Stimulated activated CD8-positive, alpha-beta memory T cell treated with anti-CD3 and anti-CD28 coated beads, Interleukin-15, amount 100 ng/mL, for 1 hour (primary cell): Measurements from ENCODE around the gene ADAM8.
"Not testable (repeated sequence)": the region's sequence is repeated elsewhere in the genome, so short reads cannot be mapped to it uniquely, and the experiment has no call there.

Source experiments
- DNase-seq: peaks from one replicate; pipeline ENCODE4 v3.0.0-alpha.2; 2020; ENCODE audit warnings: low read depth

ADAM8 gene

DNA sequence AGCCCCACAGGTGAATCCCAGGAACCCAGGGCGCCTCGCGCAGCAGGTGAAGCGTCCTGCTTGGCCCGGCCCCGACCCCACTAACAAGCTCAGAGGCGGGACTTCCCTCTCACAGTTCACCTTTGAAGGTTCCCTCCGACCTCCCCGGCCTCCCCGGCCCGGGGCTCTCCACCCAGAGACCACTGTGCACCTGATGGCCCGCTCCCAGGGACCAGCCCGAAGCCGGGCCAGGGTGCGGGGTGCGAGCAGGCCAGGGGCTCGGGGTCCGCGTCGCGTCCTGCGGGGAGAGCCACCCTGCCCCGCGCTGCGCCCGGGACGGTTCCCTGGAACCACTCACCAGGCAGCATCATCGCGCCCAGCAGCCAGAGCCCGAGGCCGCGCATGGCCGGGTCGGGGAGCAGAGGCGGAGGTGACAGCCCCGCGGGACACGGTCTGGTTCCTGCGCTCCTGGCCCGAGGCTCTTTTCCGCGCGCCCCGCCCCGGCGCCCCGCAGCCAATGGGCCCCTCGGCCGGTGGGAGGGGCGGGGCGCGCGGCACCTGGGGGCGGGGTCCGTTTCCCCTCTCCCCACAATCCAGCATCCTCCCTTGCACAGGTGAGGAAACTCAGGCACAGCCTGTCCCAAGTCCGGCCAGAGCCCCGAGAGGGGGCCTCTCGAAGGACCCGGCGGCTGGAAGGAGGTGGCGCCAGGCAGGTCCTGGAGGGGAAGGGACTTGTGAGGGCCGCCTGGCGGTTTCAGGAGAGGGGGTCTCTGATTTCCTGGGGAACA is at the start of gene ADAM8:
ADAM8 (minus strand) TSS at position 434 of the 767 bp plus-strand sequence; CDS start at position 383, 51 bp downstream.
- DNase-seq: peak; percentile 34

DNA sequence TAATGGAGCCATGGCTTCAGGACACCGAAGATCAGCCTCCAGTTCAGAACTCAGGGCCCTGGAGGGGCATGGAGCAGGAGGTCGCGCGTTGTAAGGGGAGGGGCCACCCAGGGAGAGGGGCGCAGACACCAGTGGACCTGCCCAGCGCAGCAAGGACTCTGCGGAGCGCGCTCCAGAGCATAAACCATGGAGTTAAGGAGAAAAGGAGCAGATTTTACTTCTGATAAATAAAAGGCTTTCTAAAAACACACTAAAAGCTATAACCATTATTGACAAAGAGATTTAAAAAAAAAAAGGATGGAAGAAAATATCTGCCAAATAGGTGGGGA is 49.5 kb upstream of the ADAM8 start:
- no peak for DNase-seq

DNA sequence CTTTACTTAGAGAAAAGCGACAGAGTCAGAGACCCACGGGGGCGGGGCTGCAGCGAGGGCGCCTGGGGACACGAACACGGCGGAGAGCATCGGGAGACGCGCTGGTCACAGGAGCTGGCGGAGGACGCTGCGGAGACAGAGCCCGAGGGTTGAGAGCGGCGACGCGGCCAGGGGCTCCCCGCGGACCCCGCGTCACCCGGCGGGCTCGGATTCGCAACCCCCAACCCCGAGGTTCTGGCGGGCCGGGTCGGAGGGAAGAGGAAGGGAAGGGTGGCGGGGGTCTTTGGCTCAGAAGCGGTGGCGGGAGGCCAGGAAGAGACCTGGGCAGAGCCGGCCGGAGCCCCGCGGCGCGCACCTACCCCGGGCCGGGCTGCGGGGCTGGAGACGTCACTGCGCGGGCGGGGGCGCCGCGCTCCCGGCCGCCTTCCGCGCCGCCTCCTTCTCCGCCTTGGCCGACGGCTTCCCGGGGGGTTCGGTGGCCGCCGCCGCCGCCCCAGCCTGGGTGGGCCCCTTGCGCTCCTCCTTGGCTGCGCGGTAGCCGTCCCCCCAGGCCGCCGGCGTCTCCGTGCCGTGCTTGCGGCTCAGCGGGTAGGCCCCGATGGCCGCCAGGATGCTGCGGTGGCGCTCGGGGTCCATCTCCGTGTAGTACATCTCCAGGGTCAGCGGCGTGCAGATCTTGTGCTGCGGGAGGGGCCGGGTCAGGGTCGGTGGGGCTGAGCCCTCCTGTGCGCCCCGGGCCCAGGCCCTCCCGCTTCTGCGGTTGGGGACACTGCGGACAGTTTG is 49.0 kb upstream of the ADAM8 start:
- no peak for DNase-seq

DNA sequence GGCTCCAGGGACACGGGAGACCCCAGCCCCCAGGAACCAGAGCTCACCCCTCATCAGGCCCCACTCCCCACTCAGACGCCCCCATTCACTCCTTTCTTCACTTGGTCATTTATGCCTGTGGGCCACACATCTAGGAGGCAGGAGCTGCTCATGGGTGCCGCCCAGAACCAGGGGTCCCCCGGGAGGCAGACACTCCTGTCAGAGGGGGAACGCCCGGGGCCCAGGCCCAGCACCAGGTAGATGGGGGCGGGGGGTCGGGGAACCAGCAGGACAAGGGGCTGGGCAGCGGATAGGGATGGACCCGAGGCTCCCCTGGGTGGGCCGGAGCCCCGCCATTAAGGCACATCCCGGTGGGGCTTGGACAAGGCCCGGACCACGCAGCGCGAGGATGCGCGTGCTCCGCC is 48.2 kb upstream of the ADAM8 start:
- DNase-seq: no peak

DNA sequence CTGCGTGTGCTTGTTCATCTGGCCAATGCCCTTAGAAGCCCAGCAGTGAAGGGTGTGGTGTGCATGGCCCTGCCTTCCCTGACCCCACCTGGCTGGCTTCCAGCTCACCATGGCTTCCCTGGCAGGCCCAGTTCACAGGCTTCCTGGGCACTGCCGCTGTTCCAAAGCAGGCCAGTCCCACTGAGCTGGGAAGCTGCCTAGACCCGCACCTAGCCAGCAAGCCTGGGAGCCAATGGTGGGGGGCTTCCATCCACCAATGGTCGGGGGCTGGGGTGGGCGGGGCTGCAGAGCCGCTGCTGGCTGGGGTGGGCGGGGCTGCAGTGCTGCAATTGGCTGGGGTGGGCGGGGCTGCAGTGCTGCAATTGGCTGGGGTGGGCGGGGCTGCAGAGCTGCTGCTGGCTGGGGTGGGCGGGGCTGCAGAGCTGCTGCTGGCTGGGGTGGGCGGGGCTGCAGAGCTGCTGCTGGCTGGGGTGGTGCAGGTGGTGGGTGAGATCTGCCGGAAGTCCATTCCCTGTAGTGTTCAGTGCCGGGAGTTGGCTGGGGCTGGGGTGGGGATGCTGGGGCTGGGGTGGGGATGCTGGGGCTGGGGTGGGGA is 47.6 kb upstream of the ADAM8 start:
- DNase-seq: peak; percentile 22

DNA sequence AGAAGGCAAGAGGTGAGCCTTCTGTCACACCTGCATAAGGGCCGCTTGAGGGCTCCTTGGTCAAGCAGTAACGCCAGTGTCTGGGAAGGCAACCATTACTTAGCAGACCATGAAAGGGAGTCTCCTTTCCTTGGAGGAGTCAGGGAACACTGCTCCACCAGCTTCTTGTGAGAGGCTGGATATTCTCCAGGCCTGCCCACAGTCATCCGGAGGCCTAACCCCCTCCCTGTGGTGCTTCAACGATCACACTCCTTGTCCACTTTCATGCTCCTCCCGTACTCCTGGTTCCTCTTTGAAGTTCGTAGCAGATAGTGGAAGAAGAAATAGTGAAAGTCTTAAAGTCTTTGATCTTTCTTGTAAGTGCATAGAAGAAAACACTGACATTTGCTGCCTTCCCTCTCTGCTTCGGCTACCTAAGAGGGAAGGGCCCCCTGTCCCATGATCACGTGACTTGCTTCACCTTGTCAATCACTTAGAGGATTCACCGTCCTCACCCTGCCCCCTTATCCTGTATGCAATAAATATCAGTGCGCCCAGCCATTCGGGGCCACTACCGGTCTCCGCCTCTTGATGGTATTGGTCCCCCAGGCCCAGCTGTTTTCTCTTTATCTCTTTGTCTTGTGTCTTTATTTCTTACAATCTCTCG is 45.5 kb upstream of the ADAM8 start:
- DNase-seq: not testable (repeated sequence)

DNA sequence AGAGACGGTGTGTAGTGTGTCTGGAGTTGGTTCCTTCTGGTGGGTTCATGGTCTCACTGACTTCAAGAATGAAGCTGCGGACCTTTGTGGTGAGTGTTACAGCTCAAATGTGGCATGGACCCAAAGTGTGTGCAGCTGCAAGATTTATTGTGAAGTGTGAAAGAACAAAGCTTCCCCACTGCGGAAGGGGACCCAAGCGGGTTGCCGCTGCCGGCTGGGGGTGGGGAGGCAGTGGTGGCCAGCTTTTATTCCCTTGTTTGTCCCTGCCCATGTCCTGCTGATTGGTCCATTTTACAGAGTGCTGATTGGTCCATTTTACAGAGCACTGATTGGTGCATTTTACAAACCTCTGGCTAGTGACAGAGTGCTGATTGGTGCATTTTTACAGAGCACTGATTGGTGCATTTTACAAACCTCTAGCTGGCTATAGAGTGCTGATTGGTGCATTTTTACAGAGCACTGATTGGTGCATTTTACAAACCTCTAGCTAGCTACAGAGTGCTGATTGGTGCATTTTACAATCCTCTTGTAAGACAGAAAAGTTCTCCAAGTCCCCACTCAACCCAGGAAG is 44.3 kb upstream of the ADAM8 start:
- DNase-seq: not testable (repeated sequence)

DNA sequence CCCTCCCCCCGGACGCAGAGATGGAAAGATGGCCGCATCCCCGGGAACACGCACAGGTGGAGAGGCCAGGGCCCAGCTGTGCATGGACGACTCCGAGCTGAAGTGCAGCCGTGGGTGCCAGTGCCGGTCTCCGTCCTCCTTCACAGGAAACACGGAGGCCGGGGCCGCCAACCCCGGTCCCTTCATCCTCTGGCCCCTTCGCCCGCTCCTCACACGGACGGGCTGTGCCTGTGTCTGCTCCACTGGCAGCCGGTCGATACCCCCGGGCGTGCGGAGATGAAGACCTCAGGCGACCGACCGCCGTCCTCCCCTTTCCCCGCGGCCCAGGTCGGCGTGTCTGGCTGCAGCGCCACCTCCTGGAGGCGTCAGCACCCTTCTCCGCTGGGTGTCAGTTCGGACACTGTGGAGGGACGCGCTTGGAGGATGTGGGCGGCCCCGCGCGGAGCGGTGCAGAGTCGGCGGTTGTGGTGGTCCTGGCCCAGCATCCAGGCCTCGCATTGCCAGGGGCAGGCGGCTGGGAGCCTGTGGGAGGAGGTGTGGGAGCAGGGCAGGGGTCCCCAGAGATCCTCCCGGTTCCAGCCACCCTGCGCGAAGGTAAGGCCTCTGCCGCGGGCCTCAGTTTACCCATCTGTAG is 41.9 kb upstream of the ADAM8 start:
- DNase-seq: peak; percentile 44

DNA sequence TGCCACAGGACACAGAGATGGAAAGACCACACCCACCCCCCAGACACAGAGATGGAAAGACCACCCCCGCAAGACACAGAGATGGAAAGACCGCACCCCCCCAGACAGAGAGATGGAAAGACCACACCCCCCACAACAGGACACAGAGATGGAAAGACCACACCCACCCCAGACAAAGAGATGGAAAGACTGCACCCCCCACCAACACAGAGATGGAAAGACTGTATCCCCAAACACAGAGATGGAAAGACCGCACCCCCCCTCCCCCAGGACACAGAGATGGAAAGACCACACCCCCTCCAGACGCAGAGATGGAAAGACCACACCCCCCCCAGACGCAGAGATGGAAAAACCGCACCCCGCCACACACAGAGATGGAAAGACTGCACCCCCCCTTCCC is 40.1 kb upstream of the ADAM8 start:
- DNase-seq: no peak

DNA sequence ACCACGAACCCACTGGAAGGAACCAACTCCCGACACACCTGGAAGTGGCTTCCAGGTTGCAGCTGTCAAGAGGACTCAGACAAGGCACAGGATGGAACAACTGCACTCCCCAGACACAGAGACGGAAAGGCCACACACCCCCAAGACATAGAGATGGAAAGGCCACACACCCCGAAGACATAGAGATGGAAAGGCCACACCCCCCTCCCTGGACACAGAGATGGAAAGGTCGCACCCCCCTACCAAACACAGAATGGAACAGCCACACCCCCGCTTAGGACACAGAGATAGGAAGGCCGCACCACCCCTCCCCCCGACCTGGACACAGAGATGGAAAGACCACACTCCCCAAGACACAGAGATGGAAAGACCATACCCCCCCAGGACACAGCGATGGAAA is 39.6 kb upstream of the ADAM8 start:
- no peak for DNase-seq

DNA sequence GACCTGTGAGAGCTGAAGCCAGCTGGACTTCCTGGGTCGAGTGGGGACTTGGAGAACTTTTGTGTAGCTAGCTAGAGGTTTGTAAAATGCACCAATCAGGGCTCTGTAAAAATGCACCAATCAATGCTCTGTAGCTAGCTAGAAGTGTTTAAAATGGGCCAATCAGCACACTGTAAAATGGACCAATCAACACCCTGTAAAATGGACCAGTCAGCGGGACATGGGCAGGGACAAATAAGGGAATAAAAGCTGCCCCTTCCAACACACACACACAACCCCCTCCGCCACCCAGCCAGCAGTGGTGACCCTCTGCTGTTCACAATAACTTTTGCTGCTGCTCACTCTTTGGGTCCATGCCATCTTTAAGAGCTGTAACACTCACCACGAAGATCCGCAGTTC is 39.2 kb upstream of the ADAM8 start:
- no peak for DNase-seq

DNA sequence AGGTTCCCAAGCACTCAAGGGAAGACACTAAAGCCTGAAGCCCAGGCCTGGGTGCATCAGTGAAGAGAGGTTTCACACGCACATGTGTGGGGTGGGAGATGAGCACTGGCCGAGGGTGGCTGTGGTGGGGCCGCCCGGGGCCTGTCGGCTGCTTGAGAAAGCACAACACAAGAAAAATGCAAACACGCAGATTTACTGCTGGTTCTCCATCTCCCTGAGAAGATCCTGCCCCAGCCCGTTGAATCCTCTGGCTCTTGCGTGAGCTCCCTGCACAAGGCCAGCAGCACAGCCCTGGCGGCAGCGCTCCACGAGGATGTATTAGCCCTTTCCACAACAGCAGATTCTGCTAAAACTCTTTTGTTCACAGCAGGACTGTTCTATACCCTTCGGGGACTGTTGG is 38.2 kb upstream of the ADAM8 start:
- DNase-seq: no peak

DNA sequence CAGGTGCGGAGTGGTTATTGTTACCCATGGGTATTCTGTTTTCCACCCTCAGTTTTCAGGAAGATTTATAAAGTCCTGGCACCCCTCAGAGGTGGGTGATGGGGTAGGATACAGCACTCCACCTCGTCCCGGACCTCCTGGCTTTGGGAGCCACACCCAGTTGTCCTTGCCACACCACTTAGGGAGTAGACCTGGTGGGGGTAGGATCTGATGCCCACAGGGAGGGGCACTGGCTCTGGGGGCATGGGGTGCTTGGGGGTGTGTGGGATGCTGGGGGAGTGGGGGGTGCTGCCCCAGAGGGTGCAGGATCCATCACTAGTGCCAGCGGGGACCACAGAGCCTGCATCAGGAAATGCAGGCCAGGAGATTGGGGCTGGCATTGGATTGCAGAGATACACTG is 36.5 kb upstream of the ADAM8 start:
- DNase-seq: no peak

DNA sequence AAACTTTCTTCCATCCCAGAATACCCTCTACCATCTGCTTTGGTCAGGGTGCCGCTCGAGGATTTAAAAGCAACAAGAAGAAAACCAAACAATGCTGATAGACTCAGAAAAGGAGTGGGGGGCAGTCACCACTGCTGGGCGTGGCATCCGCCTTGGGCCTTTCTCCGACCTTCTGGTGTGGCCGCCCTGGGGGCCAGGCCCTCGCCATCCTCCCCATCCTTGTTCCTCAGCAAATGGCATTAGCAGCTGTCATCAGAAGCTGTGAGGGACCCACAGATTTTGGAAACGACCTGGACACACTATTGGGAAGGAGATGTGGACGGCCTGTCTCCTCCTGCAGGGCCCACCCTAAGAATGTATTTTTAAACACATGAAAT is 36.1 kb upstream of the ADAM8 start:
- no peak for DNase-seq

DNA sequence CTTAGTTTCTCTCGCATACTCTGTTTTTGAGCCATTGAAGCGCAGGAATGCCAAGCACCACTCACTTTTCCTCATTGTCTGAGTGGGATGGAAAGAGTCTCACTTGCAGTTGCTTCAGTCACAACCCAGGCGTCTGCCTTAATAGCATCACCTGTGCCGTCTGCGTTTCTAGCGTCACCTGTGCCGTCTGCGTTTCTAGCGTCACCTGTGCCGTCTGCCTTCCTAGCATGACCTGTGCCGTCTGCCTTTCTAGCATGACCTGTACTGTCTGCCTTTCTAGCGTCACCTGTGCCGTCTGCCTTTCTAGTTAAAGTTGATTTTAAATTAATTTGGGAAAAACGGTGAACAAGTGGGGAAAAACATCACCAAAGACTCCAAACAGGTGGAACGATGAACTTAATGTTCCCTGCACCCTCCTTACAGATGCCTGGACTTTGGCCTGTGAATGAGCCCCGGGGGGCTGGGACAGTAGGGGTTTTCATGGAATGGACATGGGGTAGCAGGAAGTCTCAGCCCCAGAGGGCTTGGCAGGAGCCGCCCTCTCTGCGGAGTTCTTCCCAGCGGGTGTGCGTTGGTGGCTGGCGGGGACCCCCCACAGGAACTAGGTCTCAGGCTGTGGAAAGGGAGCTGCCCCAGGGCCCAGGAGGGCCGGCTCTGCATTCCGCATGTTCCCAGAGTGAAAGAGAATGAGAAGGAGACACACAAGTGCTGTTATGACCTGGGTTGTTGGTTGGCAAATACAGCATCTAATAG is 35.5 kb upstream of the ADAM8 start:
- no peak for DNase-seq

DNA sequence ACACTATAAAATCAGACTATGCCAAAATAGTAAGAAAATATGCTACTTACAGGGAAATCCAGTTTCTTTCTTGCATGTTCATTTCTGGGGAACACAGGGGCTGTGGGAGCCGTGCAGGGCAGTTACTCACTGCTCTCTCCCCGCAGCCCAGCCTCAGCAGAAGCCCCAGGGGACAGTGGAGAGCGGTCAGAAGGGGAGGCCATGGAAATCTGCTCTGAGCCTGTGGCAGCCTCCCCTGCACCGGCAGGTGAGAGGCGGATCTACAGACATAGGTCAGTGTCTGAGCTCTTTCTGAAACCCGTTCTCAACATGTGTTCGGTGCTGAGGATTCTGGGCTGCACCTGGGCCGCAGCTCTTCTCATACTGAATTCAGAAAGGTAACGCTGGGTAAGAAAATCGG is 34.9 kb upstream of the ADAM8 start:
- no peak for DNase-seq

DNA sequence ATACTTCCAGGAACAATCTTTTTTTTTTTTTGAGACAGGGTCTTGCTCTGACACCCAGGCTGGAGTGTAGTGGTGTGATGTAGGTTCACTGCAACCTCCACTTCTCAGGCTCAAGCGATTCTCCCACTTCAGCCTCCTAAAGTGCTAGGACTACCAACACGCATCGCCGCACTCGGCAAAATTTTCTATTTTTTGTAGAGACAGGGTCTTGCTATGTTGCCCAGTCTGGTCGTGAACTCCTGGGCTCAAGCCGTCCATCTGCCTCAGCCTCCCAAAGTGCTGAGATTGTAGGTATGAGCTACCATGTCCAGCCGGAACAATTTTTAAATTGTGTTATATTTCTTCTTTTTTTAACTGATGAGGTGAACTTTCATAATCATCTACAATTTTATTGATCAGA is 34.1 kb upstream of the ADAM8 start:
- DNase-seq: no peak

DNA sequence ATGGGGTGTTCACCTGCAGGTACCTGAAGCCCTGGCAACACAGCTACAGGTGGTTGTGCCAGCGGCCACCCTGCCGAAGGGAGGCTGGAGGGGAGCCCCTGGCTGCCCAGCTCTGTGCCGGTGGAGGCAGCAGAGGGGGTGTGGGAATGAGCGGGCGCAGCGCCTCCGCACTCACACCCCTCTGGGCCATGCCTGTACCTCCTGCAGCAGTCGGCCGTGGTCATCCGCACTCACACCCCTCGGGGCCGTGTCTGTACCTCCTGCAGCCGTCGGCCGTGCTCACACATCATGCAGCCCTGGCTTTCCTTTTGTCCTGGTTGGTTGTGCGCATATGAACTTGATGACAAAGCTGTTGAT is 33.7 kb upstream of the ADAM8 start:
- no peak for DNase-seq

DNA sequence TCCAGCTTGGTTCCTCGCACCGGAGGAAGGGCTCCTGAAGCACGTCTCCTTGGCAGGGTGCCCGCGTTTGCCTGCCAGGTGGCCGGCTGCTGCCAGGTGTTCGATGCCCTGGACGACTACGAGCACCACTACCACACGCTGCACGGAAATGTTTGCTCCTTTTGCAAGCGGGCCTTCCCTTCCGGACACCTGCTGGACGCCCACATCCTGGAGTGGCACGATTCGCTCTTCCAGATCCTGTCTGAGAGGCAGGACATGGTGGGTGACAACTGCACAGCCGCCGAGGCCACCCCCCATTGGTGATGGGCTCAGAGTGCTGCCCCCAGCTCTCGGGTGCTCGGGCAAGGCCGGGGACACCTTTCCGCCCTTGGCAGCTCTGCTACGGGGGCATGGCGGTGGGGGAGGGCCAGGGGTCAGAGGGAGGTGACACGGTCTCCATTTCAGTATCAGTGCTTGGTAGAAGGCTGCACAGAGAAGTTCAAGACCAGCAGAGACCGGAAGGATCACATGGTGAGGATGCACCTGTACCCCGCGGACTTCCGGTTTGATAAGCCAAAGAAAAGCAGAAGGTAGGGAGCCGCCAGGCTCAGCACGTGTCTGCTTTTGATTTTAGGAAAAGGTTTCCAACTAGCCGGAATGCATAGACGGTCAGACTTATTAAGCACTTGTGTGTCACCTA is 33.2 kb upstream of the ADAM8 start:
- DNase-seq: no peak

DNA sequence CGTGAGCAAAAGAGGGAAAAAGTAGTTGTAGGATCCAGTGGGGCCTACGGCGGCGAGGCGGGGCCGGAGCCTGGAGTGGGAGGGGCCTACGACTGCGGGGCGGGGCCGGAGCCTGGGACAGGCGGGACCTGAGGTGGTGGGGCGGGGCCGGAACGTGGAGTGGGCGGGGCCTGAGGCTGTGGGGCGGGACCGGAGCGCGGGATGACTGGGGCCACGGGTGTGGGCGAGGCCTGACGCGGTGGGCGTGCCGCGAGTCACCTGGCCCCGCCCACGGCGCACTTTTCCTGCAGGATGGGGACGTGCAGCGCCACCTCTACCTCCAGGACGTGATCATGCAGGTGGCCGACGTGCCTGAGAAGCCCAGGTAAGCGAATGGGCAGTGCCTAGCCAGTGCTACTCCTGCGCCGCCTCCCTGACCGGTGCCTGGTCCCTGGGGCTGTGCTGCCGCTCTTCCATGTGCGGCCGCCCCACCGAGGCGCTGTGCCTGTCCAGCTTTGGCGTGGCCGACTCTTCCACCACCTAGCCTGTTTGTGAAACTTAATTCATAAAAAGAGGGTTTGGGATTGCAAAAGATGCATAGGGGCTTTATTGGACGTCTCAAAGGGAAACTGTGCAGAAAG is 32.5 kb upstream of the ADAM8 start:
- DNase-seq: peak; percentile 86
